GM18507 (cell line): Measurements from ENCODE around the gene LIN7B.
"Not testable (repeated sequence)": the region's sequence is repeated elsewhere in the genome, so short reads cannot be mapped to it uniquely, and the experiment has no call there.

Source experiments
- DNase-seq: peaks from one replicate; pipeline ENCODE4 v3.0.0; 2011; ENCODE audit warnings: low read depth; ENCODE audit not compliant: insufficient read length; ENCODE audit errors: extremely low spot score
- FAIRE-seq: peaks from 2 replicates; lab custom pipeline; 2011; peaks lifted over from hg19 to GRCh38; lab: Jason Lieb, UNC

LIN7B gene, protein sequence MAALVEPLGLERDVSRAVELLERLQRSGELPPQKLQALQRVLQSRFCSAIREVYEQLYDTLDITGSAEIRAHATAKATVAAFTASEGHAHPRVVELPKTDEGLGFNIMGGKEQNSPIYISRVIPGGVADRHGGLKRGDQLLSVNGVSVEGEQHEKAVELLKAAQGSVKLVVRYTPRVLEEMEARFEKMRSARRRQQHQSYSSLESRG

DNA sequence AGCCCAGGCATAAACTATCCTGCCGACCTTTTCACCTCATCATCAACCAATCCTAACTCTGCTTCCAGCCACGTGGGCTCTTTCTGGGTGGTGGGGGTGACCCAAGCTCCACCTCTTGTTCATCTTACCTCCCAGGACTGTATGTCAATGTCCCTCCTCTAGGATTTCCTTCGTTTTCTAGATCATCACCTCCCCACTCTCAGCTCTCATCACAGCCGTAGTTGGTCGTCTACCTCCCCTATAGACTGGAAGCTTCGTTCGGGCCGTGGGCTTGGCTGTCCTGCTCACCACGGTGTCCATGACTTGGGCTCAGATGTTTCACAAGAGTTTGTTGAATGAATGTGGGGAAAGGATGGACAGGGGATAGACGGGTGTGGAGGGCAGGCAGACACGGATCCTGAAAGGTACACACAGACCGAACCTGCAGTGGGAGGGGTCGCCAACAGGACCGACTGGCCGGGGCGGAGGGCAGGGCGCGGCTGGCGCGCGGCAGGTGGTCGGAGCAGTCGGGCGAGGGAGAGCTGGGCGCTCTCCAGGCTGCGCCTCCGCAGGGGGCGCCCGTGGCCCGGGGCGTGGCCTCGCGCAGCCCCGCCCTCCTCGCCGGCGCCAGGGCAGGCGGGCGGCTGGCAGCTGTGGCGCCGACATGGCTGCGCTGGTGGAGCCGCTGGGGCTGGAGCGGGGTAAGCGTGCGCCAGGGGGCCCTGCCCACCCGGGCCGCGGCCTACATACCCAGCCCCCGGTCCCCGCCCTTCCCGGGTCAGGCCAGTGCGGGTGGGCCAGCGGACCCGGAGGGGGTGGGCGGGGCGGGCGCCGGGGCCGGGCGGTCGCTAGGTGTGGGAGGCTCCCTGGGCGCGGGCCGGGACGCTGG is at the start of gene LIN7B:
Gene LIN7B, plus strand, starts transcription at position 609 of the 868 bp plus-strand sequence. Its CDS starts 35 bp downstream, at position 644.
- peak; percentile 84 for DNase-seq
- peak; percentile 29 for FAIRE-seq

DNA sequence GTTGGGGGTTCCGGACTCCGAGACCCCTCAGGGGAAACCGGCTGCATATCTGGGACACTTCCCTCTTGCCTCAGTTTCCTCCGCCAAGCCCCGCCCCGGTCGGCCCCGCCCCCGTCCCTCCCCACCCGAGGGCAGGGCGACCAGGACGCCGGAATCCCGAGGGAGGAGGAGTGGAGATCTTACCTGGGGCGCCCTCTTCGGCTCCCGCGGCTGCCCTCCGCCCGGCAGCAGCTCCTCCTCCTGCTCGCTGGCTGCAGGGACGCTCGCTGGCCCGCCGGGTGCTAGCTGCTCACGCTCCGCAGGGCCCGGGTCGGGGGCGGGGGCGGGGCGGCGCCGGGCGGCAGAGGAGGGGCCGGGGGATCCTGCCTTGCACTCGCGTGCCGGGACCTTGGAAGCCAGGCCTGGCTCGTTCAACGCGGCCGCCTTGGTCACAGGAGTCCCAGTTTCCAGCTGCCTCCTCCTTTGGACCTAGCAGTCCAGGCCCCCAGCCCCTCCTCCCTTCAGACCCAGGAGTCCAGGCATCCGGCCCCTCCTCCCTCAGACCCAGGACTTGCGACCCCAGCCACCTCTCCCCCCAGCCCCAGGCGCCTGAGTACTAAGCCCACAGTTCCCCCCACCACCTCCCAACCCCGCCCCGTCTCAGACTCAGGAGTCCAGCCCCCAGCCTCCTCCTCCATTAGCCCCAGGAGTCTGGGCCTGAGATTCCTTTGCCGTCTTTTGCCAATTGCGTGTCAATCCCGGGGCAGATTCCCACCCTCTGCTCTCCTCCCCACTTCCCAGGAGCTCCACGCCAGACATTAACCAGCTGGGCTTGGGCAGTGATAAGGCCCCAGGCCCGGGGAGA is 49.2 kb upstream of the LIN7B start, which contains the start of gene NTF4:
Gene NTF4, minus strand, starts transcription at position 51 of the 844 bp plus-strand sequence. CDS start 2,821 bp downstream, outside the sequence.
- no peak for DNase-seq
- no peak for FAIRE-seq

DNA sequence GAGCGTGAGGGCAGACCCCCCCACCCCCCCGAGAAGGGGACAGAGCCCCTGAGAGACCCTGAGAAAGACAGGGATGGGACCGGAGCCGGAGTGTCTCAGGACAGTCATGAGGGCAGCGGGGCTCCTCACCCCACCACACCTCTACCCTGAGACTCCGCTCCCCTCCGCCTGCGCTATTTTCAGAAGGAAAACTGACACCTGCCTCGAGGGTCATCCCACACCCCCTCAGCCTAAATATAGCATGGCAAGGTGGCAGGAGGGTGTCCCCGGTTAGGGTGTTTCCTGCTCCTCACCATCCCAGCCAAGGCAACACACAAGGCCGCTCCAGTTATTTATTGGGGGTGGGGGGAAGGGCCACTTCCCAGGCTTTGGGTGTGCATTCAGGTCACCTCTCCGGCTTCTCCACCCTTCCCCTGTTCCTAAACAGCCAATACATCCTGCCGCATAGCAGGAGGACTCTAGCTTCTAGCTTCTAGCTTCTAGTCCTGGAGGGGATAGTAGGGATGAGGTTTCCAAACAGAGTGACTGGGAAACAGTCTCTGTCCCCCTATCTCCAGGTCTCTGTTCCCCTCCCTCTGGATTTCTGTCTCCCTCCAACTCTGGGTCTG is 48.2 kb upstream of the LIN7B start:
- DNase-seq (no peak), FAIRE-seq (no peak)

DNA sequence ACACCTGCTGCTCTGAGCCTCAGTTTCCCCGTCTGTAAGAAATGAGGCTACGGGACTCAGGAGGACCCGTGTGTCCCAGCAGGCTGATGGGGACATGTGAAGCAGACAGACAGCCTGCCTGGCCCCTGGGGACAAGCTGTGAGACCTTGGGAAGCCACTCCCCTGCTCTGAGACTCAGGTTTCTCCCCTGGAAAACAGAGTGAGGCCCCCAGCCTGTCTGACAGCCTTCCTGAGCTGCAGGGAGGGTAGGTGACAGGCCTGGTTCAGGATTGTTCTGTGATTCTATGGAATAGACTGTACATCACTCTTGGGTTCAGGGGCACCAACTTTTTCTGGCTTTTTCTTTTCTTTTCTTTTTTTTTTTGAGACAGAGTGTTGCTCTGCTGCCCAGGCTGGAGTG is 46.6 kb upstream of the LIN7B start:
- FAIRE-seq (no peak), DNase-seq (no peak)

DNA sequence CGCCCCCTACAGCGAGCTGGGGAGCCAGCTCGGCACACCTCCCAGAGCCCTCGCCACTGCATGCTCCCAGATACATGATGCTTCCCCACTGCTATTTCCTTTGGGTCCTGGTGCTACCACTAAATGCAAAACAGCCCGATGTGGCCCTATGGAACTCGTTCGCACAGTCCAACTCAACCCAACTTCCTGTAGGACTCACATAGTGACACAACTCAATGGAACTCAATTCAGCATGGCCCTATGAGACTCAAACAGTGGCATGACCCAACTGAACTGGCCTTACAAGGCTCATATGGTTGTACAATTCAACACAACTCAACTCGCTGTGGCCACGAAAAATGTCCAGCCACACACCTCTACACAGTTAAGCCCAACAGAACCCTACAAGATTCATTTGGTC is 45.1 kb upstream of the LIN7B start:
- DNase-seq (no peak), FAIRE-seq (no peak)

DNA sequence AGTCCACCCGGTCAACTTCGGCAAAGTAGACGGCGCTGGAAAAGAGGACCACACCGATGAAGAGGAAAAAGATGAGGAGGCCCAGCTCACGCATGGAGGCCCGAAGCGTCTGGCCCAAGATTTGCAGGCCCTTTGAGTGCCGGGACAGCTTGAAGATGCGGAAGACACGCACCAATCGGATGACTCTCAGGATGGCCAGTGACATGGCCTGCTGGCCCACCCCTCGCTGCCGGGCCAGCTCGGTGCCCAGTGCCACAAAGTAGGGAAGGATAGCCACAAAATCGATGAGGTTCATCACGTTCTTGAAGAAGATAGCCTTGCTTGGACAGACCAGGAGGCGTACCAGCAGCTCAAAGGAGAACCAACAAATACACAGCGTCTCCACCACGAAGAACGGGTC is 43.8 kb upstream of the LIN7B start:
- FAIRE-seq (no peak), DNase-seq (no peak)

DNA sequence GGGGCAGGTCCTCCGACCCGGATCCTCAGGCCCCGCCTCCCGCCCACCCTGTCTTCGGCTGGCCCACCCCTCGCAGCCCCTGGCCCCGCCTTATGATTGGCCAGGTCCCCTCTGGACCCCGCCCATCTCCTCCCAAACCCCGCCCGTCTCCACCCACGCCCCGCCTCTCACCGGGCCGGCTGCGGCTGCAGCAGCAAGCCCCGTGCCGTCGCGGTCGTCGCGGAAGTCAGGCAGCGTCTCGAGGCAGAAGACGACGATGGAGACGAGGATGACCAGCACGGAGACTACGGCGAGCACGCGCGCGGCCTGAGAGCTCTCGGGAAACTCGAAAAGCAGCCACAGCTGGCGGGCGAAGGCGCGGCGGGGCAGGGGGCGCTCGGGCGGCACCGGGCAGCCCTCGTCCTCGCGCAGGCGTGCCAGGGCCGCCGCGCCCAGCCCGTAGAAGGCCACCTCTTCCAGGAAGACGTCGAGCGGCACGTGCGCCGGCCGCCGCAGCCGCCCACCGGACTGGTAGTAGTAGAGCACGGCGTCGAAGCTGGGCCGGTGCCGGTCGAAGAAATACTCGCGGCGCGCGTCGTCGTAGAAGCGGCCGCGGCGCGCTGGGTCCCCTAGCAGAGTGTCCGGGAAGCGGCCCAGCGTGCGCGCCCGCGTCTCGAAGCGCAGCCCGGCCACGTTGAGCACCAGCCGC is 42.2 kb upstream of the LIN7B start:
- FAIRE-seq, result no peak
- DNase-seq, result no peak

DNA sequence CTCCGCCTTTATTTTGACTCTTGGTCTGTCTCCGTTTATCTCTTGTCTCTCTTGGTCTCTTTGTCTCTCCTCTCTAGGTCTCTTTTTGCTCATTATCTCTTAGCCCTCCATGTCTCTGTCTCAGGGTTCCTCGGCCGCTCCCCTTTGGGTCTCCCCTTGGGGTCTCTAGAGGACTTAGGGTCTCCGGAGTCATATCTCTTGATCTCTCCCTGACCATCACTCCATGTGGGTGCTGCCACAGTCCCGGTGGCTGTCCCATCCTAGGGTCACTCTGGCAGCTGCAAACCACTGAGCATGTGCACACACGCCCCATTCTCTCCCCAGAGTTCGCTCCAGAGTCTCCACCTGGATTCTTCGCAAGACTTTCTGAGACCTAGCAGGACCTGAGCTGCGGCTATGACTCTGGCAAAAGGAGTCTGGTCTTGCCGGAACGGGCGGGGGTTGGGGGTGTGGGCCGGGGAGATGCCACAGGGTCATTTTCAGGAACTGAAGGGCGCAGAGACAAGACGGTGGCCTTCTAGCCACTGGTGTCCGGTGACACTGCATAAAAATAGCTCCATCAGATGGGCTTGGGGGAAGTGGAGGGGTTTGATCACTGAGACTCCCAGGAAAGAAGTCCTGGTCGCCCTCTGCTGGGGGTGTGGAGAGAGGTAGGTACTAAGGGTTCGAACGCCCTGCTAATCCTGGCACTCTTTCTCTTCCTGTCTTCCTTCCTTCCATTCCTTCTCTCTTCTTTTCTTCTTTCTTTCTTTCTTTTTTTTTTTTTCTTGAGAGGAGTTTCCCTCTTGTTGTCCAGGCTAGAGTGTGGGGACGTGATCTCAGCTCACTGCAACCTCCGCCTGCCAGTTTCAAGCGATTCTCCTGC is 40.4 kb upstream of the LIN7B start:
- FAIRE-seq, result peak; percentile 9
- no peak for DNase-seq

DNA sequence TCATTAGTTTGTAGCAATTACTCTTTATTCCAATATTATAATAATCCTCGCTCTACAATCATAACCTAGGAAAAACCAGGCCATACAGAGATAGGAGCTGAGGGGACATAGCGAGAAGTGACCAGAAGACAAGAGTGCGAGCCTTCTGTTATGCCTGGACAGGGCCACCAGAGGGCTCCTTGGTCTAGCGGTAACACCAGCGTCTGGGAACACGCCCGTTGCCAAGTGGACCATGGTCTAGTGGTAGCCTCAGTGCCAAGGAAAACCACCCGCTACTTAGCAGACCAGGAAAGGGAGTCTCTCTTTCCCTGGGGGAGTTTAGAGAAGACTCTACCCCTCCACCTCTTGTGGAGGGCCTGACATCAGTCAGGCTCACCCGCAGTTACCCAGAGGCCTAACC is 39.3 kb upstream of the LIN7B start:
- not testable (repeated sequence) for FAIRE-seq, DNase-seq

DNA sequence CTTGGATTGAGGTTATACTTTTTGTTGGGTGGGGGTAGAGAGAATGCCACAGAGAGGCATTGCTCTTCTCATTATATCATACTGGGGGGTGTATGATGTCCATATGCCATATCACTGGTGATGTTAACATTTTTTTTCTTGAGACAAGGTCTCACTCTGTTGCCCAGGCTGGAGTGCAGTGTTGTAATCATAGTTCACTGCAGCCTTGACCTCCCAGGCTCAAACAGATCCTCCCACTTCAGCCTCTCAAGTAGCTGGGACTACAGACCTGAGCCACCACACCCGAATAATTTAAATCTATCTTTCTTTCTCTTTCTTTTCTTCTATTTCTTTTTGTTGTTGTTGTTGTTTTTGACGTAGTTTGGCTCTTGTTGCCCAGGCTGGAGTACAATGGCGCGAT is 33.8 kb upstream of the LIN7B start:
- DNase-seq (no peak), FAIRE-seq (no peak)

DNA sequence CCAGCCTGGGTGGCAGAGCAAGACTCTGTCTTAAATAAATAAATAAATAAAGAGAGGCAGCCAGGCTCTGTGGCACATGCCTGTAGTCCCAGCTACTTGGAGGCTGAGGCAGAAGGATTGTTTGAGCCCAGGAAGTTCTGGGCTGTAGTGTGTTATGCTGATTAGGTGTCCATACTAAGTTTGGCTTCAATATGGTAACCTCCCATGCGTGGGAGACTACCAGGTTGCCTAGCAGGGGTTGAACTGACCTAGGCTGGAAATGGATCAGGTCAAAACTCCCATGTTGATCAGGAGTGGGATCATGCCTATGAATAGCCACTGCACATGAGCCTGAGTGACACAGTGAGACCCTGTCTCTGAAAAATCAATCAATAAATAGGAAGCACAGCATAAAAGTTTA is 32.9 kb upstream of the LIN7B start:
- DNase-seq (no peak), FAIRE-seq (no peak)

DNA sequence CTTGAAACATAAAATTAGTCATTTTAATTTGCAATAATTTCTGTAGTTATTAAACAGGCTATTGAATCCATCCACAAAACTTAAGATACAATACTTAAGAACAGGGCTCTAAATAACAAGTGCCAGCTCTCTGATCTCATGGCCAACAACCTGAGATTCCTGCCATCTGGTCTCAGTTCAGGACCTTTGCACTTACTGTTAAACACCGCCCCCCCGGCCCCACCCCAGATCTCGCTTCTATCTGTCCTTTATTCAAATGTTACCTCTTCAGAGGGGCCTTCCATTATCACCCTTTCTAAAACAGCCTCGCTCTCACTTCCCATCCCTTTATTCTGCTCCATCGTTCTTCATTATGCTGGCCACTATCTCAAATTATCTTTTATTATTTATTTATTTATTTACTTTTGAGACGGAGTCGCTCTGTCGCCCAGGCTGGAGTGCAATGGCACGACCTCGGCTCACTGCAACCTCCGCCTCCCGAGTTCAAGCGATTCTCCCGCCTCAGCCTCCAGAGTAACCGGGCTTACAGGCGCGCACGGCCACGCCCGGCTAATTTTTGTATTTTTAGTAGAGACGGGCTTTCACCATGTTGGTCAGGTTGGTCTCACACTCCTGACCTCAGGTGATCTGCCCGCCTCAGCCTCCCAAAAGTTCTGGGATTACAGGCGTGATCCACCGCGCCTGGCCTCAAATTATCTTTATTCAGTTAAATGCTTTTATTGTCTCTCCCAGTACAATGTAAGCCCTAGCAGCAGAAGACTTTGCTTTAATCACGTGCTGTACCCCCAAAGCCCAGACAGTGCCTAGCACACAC is 29.8 kb upstream of the LIN7B start:
- no peak for DNase-seq
- no peak for FAIRE-seq

DNA sequence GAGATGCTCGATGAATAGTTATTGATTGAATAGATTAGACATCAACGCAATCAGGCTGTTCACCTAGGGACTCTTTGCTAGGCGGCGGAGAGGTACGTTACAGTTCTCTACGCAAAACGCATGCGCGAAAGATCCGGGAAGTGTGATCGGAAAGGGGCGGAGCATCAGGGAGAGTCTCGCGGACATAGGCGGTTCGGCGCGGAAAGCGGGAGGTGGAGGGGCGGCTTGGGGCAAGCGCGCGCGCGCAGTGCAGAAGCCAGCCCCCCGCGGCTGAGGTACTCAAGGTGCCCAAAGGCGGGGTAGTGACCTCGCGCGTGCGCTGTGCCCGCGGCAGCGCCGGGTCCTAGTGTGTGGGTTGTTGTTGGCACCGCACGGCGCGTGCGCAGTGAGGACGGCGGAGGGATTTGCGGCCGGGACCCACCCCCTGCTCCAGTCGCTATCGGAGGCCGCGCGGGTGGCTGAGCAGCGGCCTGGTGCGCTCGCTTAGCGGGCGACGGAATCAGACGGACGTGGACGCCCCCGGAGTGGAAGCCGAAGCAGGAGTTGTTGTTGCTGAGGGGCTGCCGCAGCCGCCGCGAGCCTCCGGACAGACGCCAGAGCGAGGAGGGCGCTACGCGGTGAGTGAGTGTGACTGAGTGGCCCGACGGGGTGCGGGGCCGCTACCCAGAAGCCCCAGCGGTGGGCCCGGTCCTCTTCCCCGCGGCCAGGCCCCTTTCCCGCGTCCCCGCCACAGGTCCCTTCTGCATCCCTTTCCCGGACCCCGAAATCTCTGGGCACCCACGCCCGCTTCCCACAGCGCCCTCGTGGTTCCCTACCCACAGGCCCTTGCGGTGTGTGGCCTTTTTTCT is 28.9 kb upstream of the LIN7B start, which contains the start of gene SNRNP70:
Gene SNRNP70, plus strand, starts transcription at position 432 of the 848 bp plus-strand sequence. CDS start 964 bp downstream, outside the sequence.
- peak; percentile 97 for FAIRE-seq
- peak; percentile 99 for DNase-seq

DNA sequence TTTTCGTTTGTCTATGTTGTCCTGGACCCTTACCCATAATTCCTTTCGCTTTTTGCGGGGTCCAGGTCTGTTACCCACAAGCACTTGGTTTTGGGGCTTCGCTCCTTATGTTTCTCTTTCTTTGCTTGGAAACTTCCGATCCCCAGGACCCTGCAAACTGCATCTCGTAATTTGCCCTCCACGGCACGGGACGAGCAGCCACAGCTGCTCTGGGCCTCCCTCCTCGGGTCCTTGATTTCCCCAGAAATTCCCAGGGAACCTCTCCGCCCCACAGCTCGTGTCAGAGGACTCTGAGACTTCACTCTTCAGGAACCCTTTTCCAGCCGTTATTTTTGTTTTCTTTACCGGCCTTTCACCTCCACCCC is 28.3 kb upstream of the LIN7B start:
- FAIRE-seq, result no peak
- DNase-seq, result no peak

DNA sequence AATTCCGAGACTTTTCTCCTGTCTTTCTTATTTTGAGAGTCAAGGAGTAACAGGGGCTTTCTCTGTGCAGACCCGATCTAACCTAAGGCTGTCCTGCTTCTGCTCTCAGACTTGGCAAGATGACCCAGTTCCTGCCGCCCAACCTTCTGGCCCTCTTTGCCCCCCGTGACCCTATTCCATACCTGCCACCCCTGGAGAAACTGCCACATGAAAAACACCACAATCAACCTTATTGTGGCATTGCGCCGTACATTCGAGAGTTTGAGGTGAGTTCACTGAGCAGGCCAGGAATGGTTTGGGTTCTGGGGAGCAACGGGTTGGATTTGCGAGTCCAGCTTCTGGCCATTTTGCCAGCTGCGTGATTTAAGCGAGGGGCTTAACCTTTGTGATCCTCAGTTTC is 27.9 kb upstream of the LIN7B start:
- DNase-seq (no peak), FAIRE-seq (no peak)

DNA sequence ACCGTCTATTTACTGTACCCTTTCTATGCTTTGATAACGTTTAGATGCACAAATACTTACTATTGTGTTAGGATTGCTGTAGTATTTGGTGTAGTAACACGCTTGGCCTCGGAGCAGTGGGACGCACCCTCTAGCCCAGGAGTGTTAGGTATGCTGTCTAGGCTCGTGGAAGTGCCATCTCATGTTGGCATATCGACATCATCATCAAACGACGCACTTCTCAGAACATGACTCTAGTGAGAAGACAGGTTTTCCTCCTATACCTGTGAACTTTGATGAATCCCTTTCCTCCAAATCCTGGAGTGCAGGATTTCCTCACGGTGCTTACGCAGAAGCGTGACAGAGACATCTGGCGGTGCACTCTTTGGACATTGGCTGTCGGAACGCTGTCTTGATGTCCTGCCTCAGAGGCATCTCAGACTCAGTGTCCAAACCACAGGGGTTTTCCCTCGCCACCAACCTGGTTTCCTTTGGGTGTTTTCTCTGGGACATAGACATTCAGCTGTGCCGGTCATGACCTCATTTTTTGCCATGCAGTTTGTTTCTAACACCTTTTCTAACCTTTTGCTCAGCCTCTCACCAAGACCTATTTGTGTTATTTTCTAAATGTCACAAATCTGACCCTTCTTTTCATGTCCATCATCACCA is 22.7 kb upstream of the LIN7B start:
- no peak for FAIRE-seq
- no peak for DNase-seq
